Adipose tissue (tissue), 3 donors: ENCODE data around the gene GTF2H4. TPM values are rescaled to one million over a fixed set of nuclear protein-coding genes. Genes with fewer than 3 reads are reported as not detected.

ENCODE experiments used
- H3K27ac ChIP-seq: one replicate; pipeline ENCODE4 v1.5.1; 2013; ENCODE audit warnings: low read depth, low read length
- WGBS, 3 donors: extraction: QIAGEN DNeasy Blood & Tissue Kit; methylation state at CpG; one replicate each; pipeline ENCODE4 v1.1.7; 2013; 5-methylcytosine and 5-hydroxymethylcytosine counted together
- polyA plus RNA-seq, 3 donors: library from polyadenylated mRNA; stranded (reverse); fragments of 200-250 nt; gene quantifications; one replicate each; pipeline ENCODE4 v1.2.3, GENCODE V29; 2013
- donor health status: healthy with polysubstance abuse.
- donor health status: Bipolar disorder and iron deficiency.
- donor health status: healthy.

Gene GTF2H4
- polyA plus RNA-seq, 3 donors, result 15.5 to 35.9 (median 16.5) TPM

DNA sequence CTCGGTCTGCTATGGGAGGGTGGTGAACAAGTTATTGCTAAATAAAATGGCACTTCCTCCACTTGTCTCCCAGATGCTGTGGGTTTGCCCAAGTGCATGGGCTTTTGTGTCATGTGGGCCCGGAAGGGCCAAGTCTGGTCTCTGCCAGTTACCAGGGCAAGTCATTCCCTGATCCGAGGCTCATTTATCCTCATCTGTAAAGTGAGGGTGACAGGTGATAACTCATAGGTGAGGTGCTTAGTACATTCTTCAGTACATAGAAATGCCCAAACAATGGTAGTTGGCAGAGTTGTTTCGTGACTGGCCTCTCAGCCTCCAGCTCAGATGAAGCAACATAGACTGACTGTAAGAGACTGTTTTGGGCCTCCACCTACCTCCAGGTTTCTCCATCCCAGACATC lies 30.7 kb downstream of the GTF2H4 start:
- no peak overlapping the region for H3K27ac ChIP-seq
- 62 to 70% (median 63%) methylated on average over 4 of the region's 4 CpGs for WGBS, 3 donors

DNA sequence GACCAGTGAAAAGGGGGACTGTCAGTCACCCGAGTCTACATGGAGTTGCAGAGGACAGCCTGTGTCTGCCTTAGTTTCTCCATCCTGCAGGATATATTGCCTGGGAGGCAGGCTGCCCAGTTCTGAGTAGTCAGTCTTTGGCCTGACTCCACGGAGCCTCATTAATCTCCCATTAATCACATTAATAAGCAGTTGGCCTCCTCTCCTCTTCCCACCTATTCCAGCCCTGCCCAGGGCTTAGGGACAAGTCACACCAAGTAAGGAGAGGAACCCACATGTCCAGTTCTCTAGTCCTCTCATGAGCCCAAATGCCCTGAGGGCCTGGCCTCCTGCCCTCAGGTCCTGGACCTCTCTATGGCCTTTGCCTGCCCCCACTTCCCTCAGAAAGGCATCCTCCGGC lies 31.5 kb downstream of the GTF2H4 start:
- H3K27ac ChIP-seq, result no peak overlapping the region
- WGBS, 3 donors, result 42 to 59% (median 51%) methylated on average over 3 of the region's 3 CpGs

DNA sequence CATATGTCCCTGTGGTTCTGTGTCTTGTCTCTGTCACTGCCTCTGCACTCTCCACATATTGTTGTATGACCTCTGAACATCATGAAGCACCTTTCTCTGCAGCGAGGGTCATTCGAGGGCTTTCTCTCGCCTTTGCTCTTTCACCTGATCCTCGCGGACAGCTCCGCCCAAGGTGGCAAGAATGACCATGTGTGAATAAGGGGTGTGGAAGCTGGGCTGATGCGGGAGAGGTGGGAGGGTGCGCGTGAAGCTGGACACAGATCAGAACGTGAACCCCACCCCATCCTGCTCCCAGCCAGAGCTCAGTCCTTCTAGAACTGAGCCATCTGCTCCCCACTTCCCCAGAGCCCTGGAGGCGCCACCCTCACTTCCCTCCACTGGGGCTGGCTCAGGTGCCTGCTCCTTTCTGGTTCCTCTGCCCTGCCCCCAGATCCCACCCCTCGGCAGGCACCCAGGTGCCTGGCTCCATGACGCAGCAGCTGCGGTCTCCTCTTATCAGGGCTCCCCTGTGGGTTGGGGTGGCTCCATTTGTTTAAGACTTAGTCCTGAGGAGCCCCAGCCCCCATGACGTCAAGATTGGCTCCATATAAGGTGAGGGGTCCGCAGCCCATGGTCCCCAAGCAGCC lies 32.5 kb downstream of the GTF2H4 start, which contains the start of gene MUCL3:
MUCL3 (plus strand) TSS at position 613 of the 626 bp plus-strand sequence. CDS start 27 bp downstream, outside the sequence.
- WGBS, 3 donors, result 62 to 71% (median 65%) methylated on average over 16 of the region's 16 CpGs
- H3K27ac ChIP-seq, result no peak within 1 kb of the TSS

DNA sequence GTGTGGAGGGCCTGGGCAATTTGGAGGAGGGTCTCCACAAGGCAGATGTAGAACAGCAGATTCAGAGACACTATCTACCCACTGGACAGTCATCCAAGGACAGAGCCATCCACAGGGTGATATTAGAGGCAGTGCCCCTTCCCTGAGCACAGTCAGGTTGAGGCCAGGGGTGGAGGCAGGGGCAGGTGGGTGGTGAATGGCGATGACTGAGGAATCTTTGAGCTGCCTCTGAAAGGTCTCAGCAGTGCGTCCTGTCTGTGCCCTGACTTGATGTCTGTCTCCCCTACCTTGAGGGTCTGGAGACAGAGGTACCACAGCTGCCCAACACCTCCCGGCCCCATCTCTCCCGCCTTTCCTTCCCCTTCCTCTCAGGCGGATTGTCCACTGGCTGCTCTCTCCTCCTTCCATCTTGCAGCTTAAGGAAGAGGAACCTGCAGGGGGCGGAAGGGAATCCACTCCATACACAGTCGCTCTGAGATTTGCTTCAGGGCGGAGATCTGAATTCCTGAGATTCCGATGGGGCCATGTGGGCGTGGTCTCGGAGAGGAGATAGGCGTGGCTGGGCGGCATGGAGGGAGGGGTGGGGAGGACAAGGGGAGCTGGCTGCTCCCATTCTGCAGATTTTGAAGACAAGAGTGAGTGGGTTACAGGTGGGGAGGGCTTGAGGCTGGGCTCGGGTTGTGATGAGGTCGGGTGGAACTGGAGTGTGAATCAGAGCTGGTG lies 34.5 kb downstream of the GTF2H4 start:
- H3K27ac ChIP-seq, result no peak overlapping the region
- WGBS, 3 donors, result 12 to 15% (median 12%) methylated on average over 14 to 15 of the region's 15 CpGs

DNA sequence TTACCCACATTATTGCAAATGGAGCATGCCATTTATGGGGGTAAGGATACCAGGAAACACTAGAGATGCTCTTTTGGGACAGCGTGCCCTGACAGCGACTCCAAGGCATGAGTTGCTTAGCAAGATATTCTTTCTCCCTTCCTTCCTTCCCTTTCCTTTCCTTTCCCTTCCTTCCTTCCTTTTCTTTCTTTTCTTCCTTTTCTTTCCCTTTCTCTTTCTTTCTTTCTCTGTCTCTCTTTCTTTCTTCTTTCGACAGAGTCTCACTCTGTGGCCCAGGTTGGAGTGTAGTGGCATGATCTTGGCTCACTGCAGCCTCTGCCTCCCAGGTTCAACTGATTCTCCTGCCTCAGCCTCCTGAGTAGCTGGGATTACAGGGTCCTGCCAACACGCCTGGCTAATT lies 36.0 kb downstream of the GTF2H4 start:
- WGBS, 3 donors, result 88 to 91% (median 90%) methylated on average over 4 of the region's 4 CpGs
- H3K27ac ChIP-seq, result no peak overlapping the region

DNA sequence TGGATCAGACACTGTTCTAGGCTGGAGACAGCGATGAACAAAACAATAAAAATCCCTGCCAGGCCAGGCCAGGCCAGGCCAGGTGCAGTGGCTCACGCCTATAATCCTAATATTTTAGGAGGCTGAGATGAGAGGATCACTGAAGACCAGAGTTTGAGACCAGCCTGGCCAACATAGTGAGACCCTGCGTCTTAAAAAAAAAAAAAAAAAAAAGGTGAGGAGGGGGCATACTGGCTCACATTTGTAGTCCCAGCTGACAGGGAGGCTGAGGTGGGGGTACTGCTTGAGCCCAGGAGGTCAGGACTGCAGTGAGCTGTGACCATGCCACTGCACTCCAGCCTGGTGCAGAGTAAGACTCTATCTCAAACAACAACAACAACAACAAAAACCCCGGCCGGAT lies 37.3 kb downstream of the GTF2H4 start:
- WGBS, 3 donors, result 87 to 93% (median 89%) methylated on average over 5 of the region's 5 CpGs

DNA sequence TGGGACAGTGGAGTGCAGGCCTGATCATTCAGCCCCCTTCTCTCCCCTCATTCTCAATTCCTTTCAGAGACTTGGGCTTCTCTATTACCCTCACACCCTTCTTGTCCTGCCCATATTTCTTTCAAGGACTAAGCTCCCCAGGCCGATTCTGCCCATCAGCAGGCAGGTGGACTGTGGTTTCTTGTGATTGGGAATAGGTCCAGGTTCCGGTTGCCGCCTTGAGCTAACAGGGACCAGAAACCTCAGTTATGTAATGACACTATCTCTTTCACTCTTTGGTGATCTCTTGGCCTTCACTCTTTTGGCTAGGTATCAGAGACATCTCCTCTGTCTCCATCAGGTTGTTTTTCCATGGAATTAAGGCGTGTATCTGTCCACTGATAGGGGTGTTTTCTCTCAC lies 39.2 kb downstream of the GTF2H4 start:
- WGBS, 3 donors, result 75 to 80% (median 80%) methylated on average over 4 of the region's 4 CpGs
- H3K27ac ChIP-seq, result no peak overlapping the region

More for the DNA sequence above, 37.3 kb downstream of the GTF2H4 start:
- H3K27ac ChIP-seq, result no peak overlapping the region

DNA sequence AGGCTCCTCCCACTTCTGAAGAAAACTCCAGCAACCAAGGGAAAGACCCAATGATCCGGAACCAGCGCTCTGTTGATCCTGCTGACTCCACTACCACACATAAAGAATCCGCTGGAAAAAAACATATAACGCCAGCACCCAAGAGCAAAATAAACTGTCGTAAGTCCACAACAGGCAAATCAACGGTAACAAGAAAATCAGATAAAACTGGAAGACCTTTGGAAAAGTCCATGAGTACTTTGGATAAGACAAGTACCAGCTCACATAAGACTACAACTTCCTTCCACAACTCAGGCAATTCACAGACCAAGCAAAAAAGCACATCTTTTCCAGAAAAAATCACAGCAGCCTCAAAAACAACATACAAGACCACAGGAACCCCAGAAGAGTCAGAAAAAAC lies 40.8 kb downstream of the GTF2H4 start:
- H3K27ac ChIP-seq, result no peak overlapping the region
- 88 to 98% (median 93%) methylated on average over 6 of the region's 6 CpGs for WGBS, 3 donors

DNA sequence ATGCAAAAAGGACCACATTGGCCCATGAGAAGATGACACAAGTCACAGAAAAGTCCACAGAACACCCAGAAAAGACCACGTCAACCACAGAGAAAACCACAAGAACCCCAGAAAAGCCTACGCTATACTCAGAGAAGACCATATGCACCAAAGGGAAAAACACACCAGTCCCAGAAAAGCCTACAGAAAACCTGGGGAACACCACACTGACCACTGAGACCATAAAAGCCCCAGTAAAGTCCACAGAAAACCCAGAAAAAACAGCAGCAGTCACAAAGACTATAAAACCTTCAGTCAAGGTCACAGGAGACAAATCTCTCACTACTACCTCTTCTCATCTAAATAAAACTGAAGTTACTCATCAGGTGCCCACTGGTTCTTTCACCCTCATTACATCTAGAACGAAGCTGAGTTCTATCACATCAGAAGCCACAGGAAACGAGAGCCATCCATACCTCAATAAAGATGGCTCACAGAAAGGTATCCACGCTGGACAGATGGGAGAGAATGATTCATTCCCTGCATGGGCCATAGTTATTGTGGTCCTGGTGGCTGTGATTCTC lies 44.0 kb downstream of the GTF2H4 start:
- 75 to 89% (median 89%) methylated on average over 5 of the region's 5 CpGs for WGBS, 3 donors

DNA sequence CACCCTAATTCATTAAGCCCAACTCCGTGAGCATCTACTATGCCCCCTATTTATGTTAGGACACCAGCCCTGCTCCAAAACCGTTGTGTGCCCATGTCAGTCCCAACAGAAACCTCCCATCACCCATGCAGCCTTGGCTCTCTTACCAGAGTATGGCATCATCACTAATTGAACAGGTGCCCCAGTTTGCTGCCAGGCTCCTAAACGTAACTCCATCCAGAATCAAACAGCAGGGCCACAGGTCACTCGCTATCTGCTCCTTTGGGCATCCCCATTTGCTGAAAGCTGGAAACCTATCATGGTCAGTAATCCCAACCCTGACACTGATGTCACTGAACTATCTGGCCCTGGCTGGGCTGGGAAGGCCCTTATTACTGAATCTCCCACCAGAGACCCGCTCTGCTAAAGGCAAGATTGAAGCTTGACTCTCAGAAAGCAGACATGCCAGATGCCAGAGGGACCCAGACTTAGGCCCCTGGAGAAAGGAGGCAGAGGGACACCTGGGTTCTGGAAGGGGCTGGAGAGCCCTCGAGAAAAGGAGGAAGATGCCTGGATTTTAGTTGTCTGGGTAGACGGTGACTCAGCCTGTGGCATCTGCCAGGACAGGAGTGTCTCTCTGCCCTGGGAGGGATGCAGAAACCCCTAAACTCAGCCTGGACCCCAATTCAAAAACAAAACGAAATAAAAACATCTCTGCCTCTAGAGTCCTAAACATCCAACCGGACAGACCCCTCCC lies 46.8 kb downstream of the GTF2H4 start:
- H3K27ac ChIP-seq, result no peak overlapping the region
- WGBS, 3 donors, result 61 to 66% (median 63%) methylated on average over 9 of the region's 9 CpGs

More for the DNA sequence above, 44.0 kb downstream of the GTF2H4 start:
- H3K27ac ChIP-seq, result no peak overlapping the region

DNA sequence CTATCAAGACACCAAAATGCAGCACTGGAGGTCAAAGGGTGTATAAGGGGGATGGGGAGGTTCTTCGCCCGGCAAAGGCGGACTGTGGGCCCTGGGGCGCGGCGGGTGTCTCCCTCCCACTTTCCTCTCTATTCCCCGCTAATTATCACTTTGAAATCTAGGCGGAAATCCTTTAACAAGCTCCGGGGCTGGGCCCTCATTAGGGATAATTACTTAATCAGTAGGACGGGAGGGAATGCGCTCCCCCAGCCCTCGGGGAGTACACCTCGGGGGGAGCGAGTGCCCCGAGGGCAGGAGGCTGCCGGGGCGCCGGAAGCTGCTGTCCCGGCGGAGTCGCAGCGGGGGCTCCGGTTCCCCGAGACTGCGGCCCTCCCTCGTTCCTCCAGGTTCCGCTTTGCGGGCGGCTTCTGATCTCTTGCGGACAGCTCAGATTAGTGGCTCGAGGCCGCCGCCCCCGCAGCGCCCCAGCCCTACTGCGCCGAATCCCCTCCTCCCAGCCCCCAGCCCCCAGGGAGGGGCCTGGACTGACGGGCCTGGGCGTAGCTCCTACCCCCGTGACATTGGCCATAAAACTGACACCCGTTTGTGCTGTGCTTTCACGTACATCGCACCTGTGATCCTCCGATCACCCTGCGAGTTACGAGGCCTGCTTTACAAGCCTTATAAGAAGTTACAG lies 47.5 kb downstream of the GTF2H4 start:
- WGBS, 3 donors, result 3 to 12% (median 4%) methylated on average over 38 to 46 of the region's 46 CpGs
- H3K27ac ChIP-seq, result no peak overlapping the region

DNA sequence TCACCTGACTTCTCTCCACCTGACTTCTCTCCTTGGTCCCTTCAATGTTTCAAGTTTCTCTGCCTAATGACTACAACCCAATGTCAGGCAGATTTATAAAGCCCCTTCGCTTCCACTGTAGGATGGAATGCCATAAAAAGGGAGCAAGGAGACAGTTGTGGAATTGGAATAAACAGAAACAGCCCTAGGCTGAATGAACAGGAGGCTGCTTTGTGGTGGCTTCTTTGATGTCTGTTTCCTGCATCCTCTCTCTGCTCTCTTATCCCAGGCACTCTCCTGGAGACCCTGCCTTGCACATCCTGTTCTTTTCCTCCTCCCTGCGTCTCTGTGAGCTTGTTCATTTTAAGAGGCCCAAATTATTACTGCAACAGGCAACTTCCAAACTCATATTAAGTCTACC lies 49.7 kb downstream of the GTF2H4 start:
- no peak overlapping the region for H3K27ac ChIP-seq
- WGBS, 3 donors, result 72 to 86% (median 81%) methylated on average over 2 of the region's 2 CpGs

DNA sequence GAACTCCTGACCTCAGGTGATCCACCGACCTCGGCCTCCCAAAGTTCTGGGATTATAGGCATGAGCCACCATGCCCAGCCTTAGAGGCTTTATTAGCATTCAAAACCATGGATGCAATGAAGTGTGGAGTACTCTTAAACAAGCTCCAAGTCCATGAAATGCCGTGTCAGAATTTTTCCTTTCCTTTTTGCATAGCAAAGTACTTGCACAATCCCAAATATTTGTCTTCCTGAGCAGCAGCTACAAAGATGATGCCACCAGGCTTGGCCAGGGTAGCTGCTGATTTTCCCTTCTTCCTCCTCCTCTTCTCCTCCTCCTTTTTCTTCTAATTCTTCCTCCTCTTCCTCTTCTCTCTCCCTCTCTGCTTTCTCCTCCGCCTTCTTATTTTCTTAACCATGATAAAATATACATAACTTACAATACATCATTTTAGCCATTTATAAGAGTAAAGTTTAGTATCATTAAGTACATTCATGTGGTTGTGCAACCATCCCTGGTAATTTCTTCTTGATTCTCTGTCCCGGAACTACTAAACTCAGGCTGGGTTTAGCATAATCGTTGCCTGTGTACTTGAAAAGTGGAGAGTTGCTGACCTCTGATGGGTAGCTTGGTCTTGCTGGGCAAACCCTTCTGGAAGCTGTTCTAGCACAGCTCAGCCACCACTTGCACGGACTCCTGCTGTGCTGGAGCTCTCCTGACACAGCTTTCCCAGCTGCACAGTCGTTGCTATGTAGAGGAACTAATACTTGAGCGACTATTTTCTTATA lies 53.1 kb downstream of the GTF2H4 start:
- 68 to 80% (median 70%) methylated on average over 9 of the region's 9 CpGs for WGBS, 3 donors
- no peak overlapping the region for H3K27ac ChIP-seq

DNA sequence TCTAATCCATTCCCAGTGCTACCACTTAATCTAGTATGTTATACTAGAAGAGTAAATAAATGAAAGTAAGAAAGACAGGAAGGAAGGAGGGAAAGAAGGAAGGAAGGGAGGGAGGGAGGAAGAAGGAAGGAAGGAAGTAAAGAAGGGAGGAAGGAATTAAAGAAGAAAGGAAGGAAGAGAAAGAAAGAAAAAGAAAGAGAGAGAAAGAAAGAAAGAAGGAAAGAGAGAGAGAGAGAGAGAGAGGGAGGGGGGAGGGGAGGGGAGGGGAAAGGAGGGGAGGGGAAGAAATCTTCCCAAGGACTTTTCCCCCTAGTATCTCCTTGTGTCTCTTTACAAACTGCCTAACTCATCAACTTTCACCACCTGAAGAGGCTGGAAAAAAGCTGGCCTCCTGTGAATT lies 54.7 kb downstream of the GTF2H4 start:
- no peak overlapping the region for H3K27ac ChIP-seq

DNA sequence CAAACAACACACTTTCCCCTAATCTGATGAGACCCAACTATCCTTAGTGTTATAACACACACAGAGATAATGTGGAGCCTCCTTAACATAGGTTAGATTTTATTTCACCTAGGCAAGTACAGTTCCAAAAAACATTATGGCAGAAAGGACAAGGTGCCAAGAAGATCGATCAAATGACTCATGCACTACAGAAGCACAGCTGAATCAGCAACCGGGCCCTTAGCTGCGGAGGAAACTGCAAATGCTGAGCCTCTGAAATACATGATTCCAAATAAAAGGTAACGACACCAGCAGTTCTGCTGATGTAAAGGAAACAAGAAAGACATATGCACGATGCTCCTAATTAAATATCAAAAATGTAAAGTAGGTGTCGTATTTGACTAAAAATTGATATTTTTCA lies 55.6 kb downstream of the GTF2H4 start:
- 63 to 73% (median 68%) methylated on average over 6 of the region's 6 CpGs for WGBS, 3 donors

More for the DNA sequence above, 55.6 kb downstream of the GTF2H4 start:
- no peak overlapping the region for H3K27ac ChIP-seq
